K562 (cell line): ENCODE measurements around the gene ATG12. TPM values are rescaled to one million over a fixed set of nuclear protein-coding genes. Genes with fewer than 3 reads are reported as not detected.

Source experiments
- ATAC-seq: fragments of 200-7000 bp; cut with Tn5 transposase; 3 replicates; pipeline ENCODE4 v1.9.1; 2020; ENCODE audit warnings: moderate library complexity
- BruUV-seq: library from RNA; stranded (reverse); fragments of 400-500 nt; replicated peaks from 2 replicates; lab custom pipeline; 2021; lab: Mats Ljungman, UMichigan
- CTCF ChIA-PET: fragments of 300-600 bp; formaldehyde crosslinking; extraction: SDS; loops from one replicate; lab custom pipeline; 2021; ENCODE audit warnings: low intra/inter-chr PET ratio; lab: Yijun Ruan, JAX
- POLR2A ChIA-PET: fragments of 300-600, 350-650 bp; sonication (Branson Sonifier 250); formaldehyde crosslinking; extraction: SDS; loops from one replicate; lab custom pipeline; 2021; ENCODE audit warnings: antibody characterized with exemption, inconsistent platforms; lab: Yijun Ruan, JAX
- DNase-seq, 4 experiments: peaks; one replicate each; pipeline versions ENCODE4 v3.0.0 to v3.0.0-alpha.2; 2011 to 2018; ENCODE audit warnings: low spot score in 3 of 4, mixed read lengths in 3 of 4; ENCODE audit errors: extremely low read depth in 1 of 4
- FAIRE-seq: peaks from 2 replicates; lab custom pipeline; 2011; peaks lifted over from hg19 to GRCh38; lab: Jason Lieb, UNC
- H2AFZ ChIP-seq: 2 replicates; pipeline ENCODE4 v1.6.0; 2011; ENCODE audit warnings: low read depth, low read length, control low read depth, inconsistent platforms
- H3K27ac ChIP-seq: fragments of 200-600 bp; 3 replicates; pipeline ENCODE4 v1.8.0; 2011; ENCODE audit warnings: low read depth, mild to moderate bottlenecking, control low read depth, inconsistent platforms, low read length, moderate library complexity, mixed read lengths; ENCODE audit errors: extremely low read depth
- H3K27me3 ChIP-seq, 2 experiments: fragments of 300-600 bp in 1 of 2; 2 replicates in 1 of 2; 3 replicates in 1 of 2; pipeline versions ENCODE4 v1.6.0 to v1.8.0; 2011; ENCODE audit warnings: inconsistent platforms in 2 of 2, low read length in 2 of 2, mild to moderate bottlenecking in 1 of 2, mixed read lengths in 1 of 2, moderate library complexity in 1 of 2; ENCODE audit not compliant: control insufficient read depth in 2 of 2, insufficient read depth in 2 of 2
- H3K36me3 ChIP-seq: fragments of 300-600 bp; 3 replicates; pipeline ENCODE4 v1.8.0; 2011; ENCODE audit warnings: mild to moderate bottlenecking, low read length, inconsistent platforms; ENCODE audit not compliant: control insufficient read depth, insufficient read depth
- H3K4me1 ChIP-seq, 2 experiments: fragments of 200-600 bp in 1 of 2; replicated peaks in 1 of 2; 2 replicates in 1 of 2; 3 replicates in 1 of 2; pipeline versions ENCODE4 v1.5.1 to v1.8.0; 2011; ENCODE audit warnings: inconsistent platforms in 2 of 2, low read length in 2 of 2, mild to moderate bottlenecking in 1 of 2, mixed read lengths in 1 of 2, moderate library complexity in 1 of 2; ENCODE audit not compliant: control insufficient read depth in 2 of 2, insufficient read depth in 2 of 2
- H3K4me2 ChIP-seq: 2 replicates; pipeline ENCODE4 v1.6.1; 2011; ENCODE audit warnings: low read length, control low read depth, inconsistent platforms, mixed read lengths; ENCODE audit not compliant: insufficient read depth
- H3K4me3 ChIP-seq: fragments of 200-600 bp; sonication (generic), shearing (Covaris generic); 2 replicates; pipeline ENCODE4 v1.5.1; 2016; ENCODE audit warnings: control low read depth, inconsistent platforms
- H3K79me2 ChIP-seq: fragments of 200-600 bp; 3 replicates; pipeline ENCODE4 v1.8.0; 2011; ENCODE audit warnings: low read length, inconsistent platforms; ENCODE audit not compliant: control insufficient read depth, insufficient read depth
- H3K9ac ChIP-seq, 2 experiments: 2 replicates each; pipeline versions ENCODE4 v1.6.0 to v1.6.1; 2011; ENCODE audit warnings: low read depth in 2 of 2, low read length in 2 of 2, control low read depth in 1 of 2, inconsistent platforms in 1 of 2, mild to moderate bottlenecking in 1 of 2, mixed read lengths in 1 of 2; ENCODE audit not compliant: insufficient read depth in 1 of 2
- H3K9me1 ChIP-seq: one replicate; pipeline ENCODE4 v1.6.0; 2011; ENCODE audit warnings: inconsistent platforms, mild to moderate bottlenecking, low read length, moderate library complexity; ENCODE audit not compliant: control insufficient read depth, insufficient read depth
- H3K9me3 ChIP-seq: replicated peaks from 2 replicates; pipeline ENCODE4 v1.5.1; 2011; ENCODE audit warnings: low read depth, low read length, inconsistent platforms; ENCODE audit not compliant: control insufficient read depth, insufficient read depth
- H4K20me1 ChIP-seq: replicated peaks from 2 replicates; pipeline ENCODE4 v1.6.1; 2011; ENCODE audit warnings: low read length, inconsistent platforms, mixed read lengths; ENCODE audit not compliant: control insufficient read depth, insufficient read depth
- ARID2 ChIP-seq: fragments of 450-650 bp; IDR thresholded peaks from 2 replicates; pipeline ENCODE4 v1.6.1; 2017; ENCODE audit warnings: antibody characterized with exemption, mild to moderate bottlenecking
- BACH1 ChIP-seq: fragments of 200-800 bp; sonication (Bioruptor generic); IDR thresholded peaks from 2 replicates; pipeline ENCODE4 v1.6.1; 2016; ENCODE audit warnings: missing genetic modification characterization, missing compliant biosample characterization
- DIDO1 ChIP-seq: fragments of 450-650 bp; IDR thresholded peaks from 2 replicates; pipeline ENCODE4 v1.6.1; 2016; ENCODE audit warnings: low read depth, missing biosample characterization, missing genetic modification characterization
- EP400 ChIP-seq: fragments of 450-650 bp; IDR thresholded peaks from 2 replicates; pipeline ENCODE4 v1.6.1; 2017; ENCODE audit warnings: antibody characterized with exemption, mild to moderate bottlenecking, moderate library complexity
- HDAC1 ChIP-seq, 2 experiments: fragments of 450-650 bp; IDR thresholded peaks; 2 replicates each; pipeline ENCODE4 v1.6.1; 2016 to 2017; ENCODE audit warnings: inconsistent platforms in 1 of 2, mild to moderate bottlenecking in 1 of 2, moderate library complexity in 1 of 2
- NFIX ChIP-seq: fragments of 250-450 bp; sonication (Bioruptor Pico); IDR thresholded peaks from 2 replicates; pipeline ENCODE4 v1.4.0; 2020; ENCODE audit warnings: low read depth, mild to moderate bottlenecking, moderate library complexity
- RHOXF2B ChIP-seq: fragments of 250-450 bp; sonication (Bioruptor Pico); conservative IDR thresholded peaks from 2 replicates; pipeline ENCODE4 v1.5.1; 2021
- SPI1 ChIP-seq: IDR thresholded peaks from 2 replicates; pipeline ENCODE4 v1.6.1; 2011; ENCODE audit warnings: low read depth, low read length, control low read depth, borderline replicate concordance
- TAF9B ChIP-seq: fragments of 450-650 bp; IDR thresholded peaks from 2 replicates; pipeline ENCODE4 v1.6.1; 2018; ENCODE audit warnings: mild to moderate bottlenecking; ENCODE audit not compliant: partially characterized antibody
- TCF7L2 ChIP-seq: fragments of 150-350 bp; IDR thresholded peaks from 2 replicates; pipeline ENCODE4 v1.6.1; 2016; ENCODE audit warnings: low read depth, mild to moderate bottlenecking, low read length, moderate library complexity
- WHSC1 ChIP-seq: IDR thresholded peaks from one replicate; pipeline ENCODE4 v1.6.1; 2012; ENCODE audit warnings: low read length, control low read depth, inconsistent platforms
- ZNF561 ChIP-seq: fragments of 450-650 bp; formaldehyde crosslinking; conservative IDR thresholded peaks from 2 replicates; pipeline ENCODE4 v1.4.0; 2020; ENCODE audit warnings: mild to moderate bottlenecking, moderate library complexity
- ZSCAN29 ChIP-seq: fragments of 450-650 bp; IDR thresholded peaks from 2 replicates; pipeline ENCODE4 v1.6.1; 2017
- WGBS: fragments of 100-300 bp; shearing (Covaris generic); methylation state at CpG from one replicate; pipeline ENCODE4 v1.1.6; 2016; ENCODE audit warnings: low coverage, mixed read lengths; ENCODE audit not compliant: insufficient coverage; ENCODE audit errors: missing lambda C conversion rate; 5-methylcytosine and 5-hydroxymethylcytosine counted together
- in situ Hi-C: fragments of 300-500 bp; cut with MboI; formaldehyde crosslinking; loops from 4 replicates; pipeline ENCODE4 v1.15.0; 2018; ENCODE audit warnings: inconsistent platforms, mixed read lengths
- intact Hi-C: fragments of 100-400 bp; cut with micrococcal nuclease; formaldehyde crosslinking; loops from 2 replicates; pipeline ENCODE4 v1.14.2; 2022
- polyA plus RNA-seq, 8 experiments: library from polyadenylated mRNA; depleted of rRNA in 4 of 8; stranded (reverse) in 5 of 8; unstranded in 3 of 8; fragments of >200 nt; fragmentation: Nextera tagmentation in 2 of 8; fragmentation: Illumina TruSeq in 1 of 8; extraction: Ambion mirVana in 2 of 8; extraction: Trizol in 1 of 8; gene quantifications; 2 replicates each; pipeline versions ENCODE4 v1.2.1 to v1.2.3, GENCODE V29; 2011 to 2014; ENCODE audit warnings: inconsistent platforms in 1 of 8, missing spikeins in 1 of 8
- total RNA-seq, 7 experiments: library from RNA; depleted of rRNA in 6 of 7; stranded (reverse); fragments of >200 nt in 6 of 7; fragmentation: Illumina TruSeq in 2 of 7; extraction: Trizol in 2 of 7; gene quantifications; 2 replicates each; pipeline versions ENCODE4 v1.2.1 to v1.2.3, GENCODE V29; 2011 to 2021; ENCODE audit warnings: low replicate concordance in 1 of 7
- TF ChIP-seq, protein P1 (sequence below): IDR thresholded peaks from 2 replicates; pipeline ENCODE4 v1.6.1; 2011; ENCODE audit warnings: borderline replicate concordance, low read depth, mild to moderate bottlenecking, moderate library complexity, low read length; ENCODE audit not compliant: insufficient read depth, poor library complexity, severe bottlenecking
- TF ChIP-seq, protein P2 (sequence below): sonication (generic); formaldehyde crosslinking; IDR thresholded peaks from 2 replicates; pipeline ENCODE4 v1.8.0; 2023; ENCODE audit warnings: mild to moderate bottlenecking, missing genetic modification reagents
- TF ChIP-seq, protein P3 (sequence below): sonication (generic); formaldehyde crosslinking; IDR thresholded peaks from 2 replicates; pipeline ENCODE4 v1.8.0; 2022; ENCODE audit warnings: mild to moderate bottlenecking, missing genetic modification reagents, borderline replicate concordance

The ATG12 gene
- total and polyA plus RNA-seq, 9 of the 15 experiments (the other 6 are each of a cell fraction or from before 2014, with no cell fraction given): 21.6 to 132 (median 61.3) TPM

GRCh38 chr5:115831163-115831768 lies 10.1 kb downstream of the ATG12 start (continued):
- TF ChIP-seq, protein P1, sequence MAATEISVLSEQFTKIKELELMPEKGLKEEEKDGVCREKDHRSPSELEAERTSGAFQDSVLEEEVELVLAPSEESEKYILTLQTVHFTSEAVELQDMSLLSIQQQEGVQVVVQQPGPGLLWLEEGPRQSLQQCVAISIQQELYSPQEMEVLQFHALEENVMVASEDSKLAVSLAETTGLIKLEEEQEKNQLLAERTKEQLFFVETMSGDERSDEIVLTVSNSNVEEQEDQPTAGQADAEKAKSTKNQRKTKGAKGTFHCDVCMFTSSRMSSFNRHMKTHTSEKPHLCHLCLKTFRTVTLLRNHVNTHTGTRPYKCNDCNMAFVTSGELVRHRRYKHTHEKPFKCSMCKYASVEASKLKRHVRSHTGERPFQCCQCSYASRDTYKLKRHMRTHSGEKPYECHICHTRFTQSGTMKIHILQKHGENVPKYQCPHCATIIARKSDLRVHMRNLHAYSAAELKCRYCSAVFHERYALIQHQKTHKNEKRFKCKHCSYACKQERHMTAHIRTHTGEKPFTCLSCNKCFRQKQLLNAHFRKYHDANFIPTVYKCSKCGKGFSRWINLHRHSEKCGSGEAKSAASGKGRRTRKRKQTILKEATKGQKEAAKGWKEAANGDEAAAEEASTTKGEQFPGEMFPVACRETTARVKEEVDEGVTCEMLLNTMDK: peak; percentile 10
- TF ChIP-seq NFIX (CRISPR knock-in tag) (no peak), SPI1 (no peak), TAF9B (no peak)

- in situ Hi-C loops: no loop called here
- 97% methylated on average over 3 of the region's 5 CpGs for WGBS
- Histone ChIP-seq H3K4me3 (no peak overlapping the region), H3K4me2 (no peak overlapping the region), H3K36me3 (peaks cover 52% of the 10 kb centered on the region), H3K9ac (no peak overlapping the region), H2AFZ (no peak overlapping the region), H3K79me2 (no peaks in the 10 kb centered on the region), H3K9me1 (no peaks in the 10 kb centered on the region), H3K4me1 (no peaks in the 10 kb centered on the region), H3K9me3 (no peaks in the 10 kb centered on the region)
- no peak for FAIRE-seq
- POLR2A ChIA-PET: interaction anchor here (0.6 kb wide), 1 partner anchor 10 kb away, joined by 4 read pairs; no protein-coding TSS in a partner anchor
- no TSS peak for BruUV-seq
- intact Hi-C loops: loop anchor here (2.0 to 10.0 kb wide), 2 partner anchors 195 to 205 kb away; partner anchors contain the start of gene ARL14EPL
- no peak for TF ChIP-seq DIDO1 (tag)
- no peak for TF ChIP-seq WHSC1
- no peak for TF ChIP-seq EP400
- TF ChIP-seq TCF7L2: no peak
- TF ChIP-seq RHOXF2B (CRISPR knock-in tag): no peak
- TF ChIP-seq BACH1 (tag): no peak
- no peak for TF ChIP-seq HDAC1 (IDR thresholded peaks at IDR 0.05)
- TF ChIP-seq ARID2: no peak
- no peak for TF ChIP-seq ZSCAN29
- TF ChIP-seq, protein P2, sequence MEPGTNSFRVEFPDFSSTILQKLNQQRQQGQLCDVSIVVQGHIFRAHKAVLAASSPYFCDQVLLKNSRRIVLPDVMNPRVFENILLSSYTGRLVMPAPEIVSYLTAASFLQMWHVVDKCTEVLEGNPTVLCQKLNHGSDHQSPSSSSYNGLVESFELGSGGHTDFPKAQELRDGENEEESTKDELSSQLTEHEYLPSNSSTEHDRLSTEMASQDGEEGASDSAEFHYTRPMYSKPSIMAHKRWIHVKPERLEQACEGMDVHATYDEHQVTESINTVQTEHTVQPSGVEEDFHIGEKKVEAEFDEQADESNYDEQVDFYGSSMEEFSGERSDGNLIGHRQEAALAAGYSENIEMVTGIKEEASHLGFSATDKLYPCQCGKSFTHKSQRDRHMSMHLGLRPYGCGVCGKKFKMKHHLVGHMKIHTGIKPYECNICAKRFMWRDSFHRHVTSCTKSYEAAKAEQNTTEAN: no peak
- TF ChIP-seq ZNF561: no peak
- TF ChIP-seq, protein P3, sequence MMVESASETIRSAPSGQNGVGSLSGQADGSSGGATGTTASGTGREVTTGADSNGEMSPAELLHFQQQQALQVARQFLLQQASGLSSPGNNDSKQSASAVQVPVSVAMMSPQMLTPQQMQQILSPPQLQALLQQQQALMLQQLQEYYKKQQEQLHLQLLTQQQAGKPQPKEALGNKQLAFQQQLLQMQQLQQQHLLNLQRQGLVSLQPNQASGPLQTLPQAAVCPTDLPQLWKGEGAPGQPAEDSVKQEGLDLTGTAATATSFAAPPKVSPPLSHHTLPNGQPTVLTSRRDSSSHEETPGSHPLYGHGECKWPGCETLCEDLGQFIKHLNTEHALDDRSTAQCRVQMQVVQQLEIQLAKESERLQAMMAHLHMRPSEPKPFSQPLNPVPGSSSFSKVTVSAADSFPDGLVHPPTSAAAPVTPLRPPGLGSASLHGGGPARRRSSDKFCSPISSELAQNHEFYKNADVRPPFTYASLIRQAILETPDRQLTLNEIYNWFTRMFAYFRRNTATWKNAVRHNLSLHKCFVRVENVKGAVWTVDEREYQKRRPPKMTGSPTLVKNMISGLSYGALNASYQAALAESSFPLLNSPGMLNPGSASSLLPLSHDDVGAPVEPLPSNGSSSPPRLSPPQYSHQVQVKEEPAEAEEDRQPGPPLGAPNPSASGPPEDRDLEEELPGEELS: no peak
- TF ChIP-seq, all 486 proteins: peak for 0
- Histone ChIP-seq H4K20me1 (no peaks in the 10 kb centered on the region), H3K27ac (no peak overlapping the region), H3K27me3 (no peaks in the 10 kb centered on the region)
- no peak for DNase-seq
- no peak for ATAC-seq
- CTCF ChIA-PET: no interaction called here
Observed at GRCh38 chr5:115829913-115830312, 11.5 kb downstream of the ATG12 start.
